ENCODE data around the gene ERVFRD-1.
A peak's percentile ranks its signal among the peaks of the same experiment; 100 is the strongest.

The ERVFRD-1 gene

GRCh38 chr6:11133281-11133680, 21.8 kb upstream of the ERVFRD-1 start:
- TF ChIP-seq, protein P1, sequence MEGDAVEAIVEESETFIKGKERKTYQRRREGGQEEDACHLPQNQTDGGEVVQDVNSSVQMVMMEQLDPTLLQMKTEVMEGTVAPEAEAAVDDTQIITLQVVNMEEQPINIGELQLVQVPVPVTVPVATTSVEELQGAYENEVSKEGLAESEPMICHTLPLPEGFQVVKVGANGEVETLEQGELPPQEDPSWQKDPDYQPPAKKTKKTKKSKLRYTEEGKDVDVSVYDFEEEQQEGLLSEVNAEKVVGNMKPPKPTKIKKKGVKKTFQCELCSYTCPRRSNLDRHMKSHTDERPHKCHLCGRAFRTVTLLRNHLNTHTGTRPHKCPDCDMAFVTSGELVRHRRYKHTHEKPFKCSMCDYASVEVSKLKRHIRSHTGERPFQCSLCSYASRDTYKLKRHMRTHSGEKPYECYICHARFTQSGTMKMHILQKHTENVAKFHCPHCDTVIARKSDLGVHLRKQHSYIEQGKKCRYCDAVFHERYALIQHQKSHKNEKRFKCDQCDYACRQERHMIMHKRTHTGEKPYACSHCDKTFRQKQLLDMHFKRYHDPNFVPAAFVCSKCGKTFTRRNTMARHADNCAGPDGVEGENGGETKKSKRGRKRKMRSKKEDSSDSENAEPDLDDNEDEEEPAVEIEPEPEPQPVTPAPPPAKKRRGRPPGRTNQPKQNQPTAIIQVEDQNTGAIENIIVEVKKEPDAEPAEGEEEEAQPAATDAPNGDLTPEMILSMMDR (IDR thresholded peaks at IDR 0.05; ENCODE audit: low read depth, low read length, missing control alignments), result no peak
- Histone ChIP-seq H3K27ac (peak overlapping the region; percentile 43), H3K27me3 (replicated peaks) (no peaks in the 10 kb centered on the region), H3K36me3 (replicated peaks) (peaks cover 10% of the 10 kb centered on the region), H3K4me3 (ENCODE audit: low read depth, low read length) (no peak overlapping the region)
- no peak for DNase-seq
- in situ Hi-C loops (cut with HindIII; ENCODE audit: low pct_ligation_motif_present, low sequenced_read_pairs), result no loop called here

GRCh38 chr6:11132194-11132888, 20.8 kb upstream of the ERVFRD-1 start:
- TF ChIP-seq, protein P1 (IDR thresholded peaks at IDR 0.05; ENCODE audit: low read depth, low read length, missing control alignments), result no peak
- no peak overlapping the region for H3K4me3 ChIP-seq (ENCODE audit: low read depth, low read length)
- H3K36me3 ChIP-seq (replicated peaks), result peaks cover 10% of the 10 kb centered on the region
- no peak overlapping the region for H3K27ac ChIP-seq
- no peak for DNase-seq
- in situ Hi-C loops (cut with HindIII; ENCODE audit: low pct_ligation_motif_present, low sequenced_read_pairs), result no loop called here
- H3K27me3 ChIP-seq (replicated peaks), result no peaks in the 10 kb centered on the region

GRCh38 chr6:11130605-11131004, 19.1 kb upstream of the ERVFRD-1 start:
- in situ Hi-C loops (cut with HindIII; ENCODE audit: low pct_ligation_motif_present, low sequenced_read_pairs), result no loop called here
- Histone ChIP-seq H3K36me3 (replicated peaks) (peaks cover 7% of the 10 kb centered on the region), H3K4me3 (ENCODE audit: low read depth, low read length) (no peak overlapping the region), H3K27ac (no peak overlapping the region), H3K27me3 (replicated peaks) (no peaks in the 10 kb centered on the region)
- no peak for DNase-seq
- TF ChIP-seq, protein P1 (IDR thresholded peaks at IDR 0.05; ENCODE audit: low read depth, low read length, missing control alignments), result no peak

DNA sequence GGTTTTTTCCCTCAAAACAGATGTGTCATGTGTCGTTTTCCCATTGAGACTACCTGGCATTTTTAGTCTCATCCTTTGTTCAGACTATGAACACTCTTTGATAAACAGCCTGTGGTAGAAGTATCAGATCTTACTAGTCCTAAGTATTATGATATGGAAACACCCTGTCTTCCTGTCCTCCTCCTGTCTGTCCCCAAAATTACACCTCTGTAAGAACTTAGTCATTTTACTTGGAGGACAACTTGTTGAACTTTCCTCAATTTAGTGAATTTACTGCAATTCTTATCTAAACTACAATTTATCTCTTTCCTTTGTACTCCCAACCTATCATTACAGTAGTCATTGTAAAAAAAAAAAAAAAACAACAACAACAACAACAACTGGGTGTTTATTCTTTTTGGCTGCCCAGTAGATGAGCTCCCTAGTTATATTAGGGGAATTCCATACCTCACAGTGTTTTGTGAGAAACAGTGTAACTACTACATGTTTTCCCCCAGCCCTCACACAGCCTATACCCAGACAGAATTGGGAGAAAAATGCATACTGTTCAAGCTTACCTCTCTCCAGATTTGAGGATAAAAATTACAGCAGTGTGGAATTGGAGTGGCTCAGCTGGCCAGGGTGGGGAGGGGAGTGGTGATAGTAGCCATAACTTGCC, 18.5 kb upstream of the ERVFRD-1 start:
- H3K27ac ChIP-seq, result no peak overlapping the region
- no peaks in the 10 kb centered on the region for H3K27me3 ChIP-seq (replicated peaks)
- no peak overlapping the region for H3K4me3 ChIP-seq (ENCODE audit: low read depth, low read length)
- in situ Hi-C loops (cut with HindIII; ENCODE audit: low pct_ligation_motif_present, low sequenced_read_pairs), result no loop called here
- peaks cover 3% of the 10 kb centered on the region for H3K36me3 ChIP-seq (replicated peaks)
- TF ChIP-seq, protein P1 (IDR thresholded peaks at IDR 0.05; ENCODE audit: low read depth, low read length, missing control alignments), result no peak
- DNase-seq, result no peak

GRCh38 chr6:11128608-11129007, 17.1 kb upstream of the ERVFRD-1 start:
- in situ Hi-C loops (cut with HindIII; ENCODE audit: low pct_ligation_motif_present, low sequenced_read_pairs), result no loop called here
- no peak overlapping the region for H3K4me3 ChIP-seq (ENCODE audit: low read depth, low read length)
- no peak overlapping the region for H3K27ac ChIP-seq
- TF ChIP-seq, protein P1 (IDR thresholded peaks at IDR 0.05; ENCODE audit: low read depth, low read length, missing control alignments), result no peak
- DNase-seq, result no peak
- no peaks in the 10 kb centered on the region for H3K36me3 ChIP-seq (replicated peaks)
- no peaks in the 10 kb centered on the region for H3K27me3 ChIP-seq (replicated peaks)

All from brain microvascular endothelial cell (primary cell).